ENCODE measurements around the gene LAPTM5. TPM values are rescaled to one million over a fixed set of nuclear protein-coding genes. Genes with fewer than 3 reads are reported as not detected.

Gene LAPTM5
- total and polyA plus RNA-seq, 2 donors (not counting 1 experiment from before 2014, with no cell fraction given): 1,384 to 1,519 TPM

GRCh38 chr1:30788580-30789387 is 31.2 kb upstream of the LAPTM5 start:
- Histone ChIP-seq H3K4me1 (ENCODE audit: control insufficient read depth in 2 of 2, insufficient read depth in 2 of 2, low read length in 2 of 2) (peaks cover 14 to 18% of the 10 kb centered on the region in 2 donors), H3K36me3 (replicated peaks in 1 of 2; ENCODE audit: control extremely low read depth in 1 of 2, control insufficient read depth in 1 of 2, extremely low read depth in 1 of 2, insufficient read depth in 2 of 2, low read length in 1 of 2) (no peaks in the 10 kb centered on the region), H3K4me2 (replicated peaks; ENCODE audit: low read depth, low read length, poor library complexity, severe bottlenecking) (no peak overlapping the region), H3K27ac (ENCODE audit: low read length in 2 of 2) (no peak overlapping the region), H3K79me2 (ENCODE audit: control insufficient read depth, insufficient read depth, low read length) (no peaks in the 10 kb centered on the region), H3K4me3 (ENCODE audit: control extremely low read depth in 1 of 5, extremely low read depth in 1 of 5, insufficient read depth in 1 of 5, low read depth in 2 of 5, low read length in 4 of 5) (no peak overlapping the region), H3K27me3 (replicated peaks in 1 of 4; ENCODE audit: control extremely low read depth in 1 of 4, control insufficient read depth in 3 of 4, insufficient read depth in 4 of 4, low read length in 3 of 4) (peaks cover 0 to 10% (median 0%) of the 10 kb centered on the region in 4 experiments), H3K9ac (ENCODE audit: low read length) (no peak overlapping the region), H4K20me1 (ENCODE audit: control insufficient read depth, insufficient read depth, low read length, poor library complexity, severe bottlenecking) (no peaks in the 10 kb centered on the region), H2AFZ (ENCODE audit: insufficient read depth, low read depth, low read length, poor library complexity, severe bottlenecking) (no peak overlapping the region), H3K9me3 (ENCODE audit: control extremely low read depth in 1 of 3, control insufficient read depth in 2 of 3, insufficient read depth in 1 of 3, low read length in 2 of 3) (no peaks in the 10 kb centered on the region)
- H3K9me3 Mint-ChIP-seq (ENCODE audit: insufficient read depth): no peaks in the 10 kb centered on the region
- H3K27ac Mint-ChIP-seq: peak overlapping the region; percentile 0
- H3K27me3 Mint-ChIP-seq: peaks cover 26% of the 10 kb centered on the region
- no peak overlapping the region for H3K4me3 Mint-ChIP-seq
- TF ChIP-seq CTCF (IDR thresholded peaks at IDR 0.05): no peak
- TF ChIP-seq EZH2 (IDR thresholded peaks at IDR 0.05; ENCODE audit: borderline replicate concordance, insufficient read depth, low read depth, low read length, poor library complexity, severe bottlenecking): no peak
- intact Hi-C loops (cut with micrococcal nuclease): no loop called here
- ATAC-seq (ENCODE audit: low read depth) (no peak), DNase-seq (no peak)
- CTCF ChIA-PET: interaction anchor here (0.7 to 15.4 kb wide), 5 partner anchors 9 to 123 kb away, joined by 3 to 536 read pairs (median 4); partner anchors contain the start of gene MATN1
- WGBS (ENCODE audit: insufficient coverage): 92% methylated on average over 8 of the region's 9 CpGs
- peaks cover 22% of the 10 kb centered on the region for H3K4me1 Mint-ChIP-seq
- POLR2A ChIA-PET: no interaction called here

- ATAC-seq (ENCODE audit: low read depth): no peak
Measured at GRCh38 chr1:30787856-30788495, 30.4 kb upstream of the LAPTM5 start.

More at GRCh38 chr1:30787856-30788495, 30.4 kb upstream of the LAPTM5 start:
- TF ChIP-seq EZH2 (IDR thresholded peaks at IDR 0.05; ENCODE audit: borderline replicate concordance, insufficient read depth, low read depth, low read length, poor library complexity, severe bottlenecking) (no peak), CTCF (IDR thresholded peaks at IDR 0.05) (no peak)
- DNase-seq: no peak
- peak overlapping the region; percentile 0 for H3K27ac Mint-ChIP-seq
- Histone ChIP-seq H3K79me2 (ENCODE audit: control insufficient read depth, insufficient read depth, low read length) (no peaks in the 10 kb centered on the region), H3K36me3 (replicated peaks in 1 of 2; ENCODE audit: control extremely low read depth in 1 of 2, control insufficient read depth in 1 of 2, extremely low read depth in 1 of 2, insufficient read depth in 2 of 2, low read length in 1 of 2) (no peaks in the 10 kb centered on the region), H4K20me1 (ENCODE audit: control insufficient read depth, insufficient read depth, low read length, poor library complexity, severe bottlenecking) (peaks cover 4% of the 10 kb centered on the region), H3K4me2 (replicated peaks; ENCODE audit: low read depth, low read length, poor library complexity, severe bottlenecking) (no peak overlapping the region), H3K9ac (ENCODE audit: low read length) (no peak overlapping the region), H3K27ac (ENCODE audit: low read length in 2 of 2) (no peak overlapping the region), H3K27me3 (replicated peaks in 1 of 4; ENCODE audit: control extremely low read depth in 1 of 4, control insufficient read depth in 3 of 4, insufficient read depth in 4 of 4, low read length in 3 of 4) (peaks cover 0 to 10% (median 3%) of the 10 kb centered on the region in 4 experiments), H2AFZ (ENCODE audit: insufficient read depth, low read depth, low read length, poor library complexity, severe bottlenecking) (no peak overlapping the region), H3K4me3 (ENCODE audit: control extremely low read depth in 1 of 5, extremely low read depth in 1 of 5, insufficient read depth in 1 of 5, low read depth in 2 of 5, low read length in 4 of 5) (no peak overlapping the region), H3K9me3 (ENCODE audit: control extremely low read depth in 1 of 3, control insufficient read depth in 2 of 3, insufficient read depth in 1 of 3, low read length in 2 of 3) (no peaks in the 10 kb centered on the region), H3K4me1 (ENCODE audit: control insufficient read depth in 2 of 2, insufficient read depth in 2 of 2, low read length in 2 of 2) (peaks cover 20 to 25% of the 10 kb centered on the region in 2 donors)
- peaks cover 22% of the 10 kb centered on the region for H3K4me1 Mint-ChIP-seq
- WGBS (ENCODE audit: insufficient coverage): 93% methylated on average over 21 of the region's 21 CpGs
- ChIA-PET CTCF (interaction anchor here (0.7 to 15.4 kb wide), 5 partner anchors 8 to 124 kb away, joined by 3 to 536 read pairs (median 4); partner anchors contain the start of gene MATN1), POLR2A (no interaction called here)
- no peaks in the 10 kb centered on the region for H3K9me3 Mint-ChIP-seq (ENCODE audit: insufficient read depth)
- peaks cover 25% of the 10 kb centered on the region for H3K27me3 Mint-ChIP-seq
- intact Hi-C loops (cut with micrococcal nuclease): no loop called here
- no peak overlapping the region for H3K4me3 Mint-ChIP-seq

All from B cell (primary cell).